ENCODE measurements around the gene NR6A1.

DNA sequence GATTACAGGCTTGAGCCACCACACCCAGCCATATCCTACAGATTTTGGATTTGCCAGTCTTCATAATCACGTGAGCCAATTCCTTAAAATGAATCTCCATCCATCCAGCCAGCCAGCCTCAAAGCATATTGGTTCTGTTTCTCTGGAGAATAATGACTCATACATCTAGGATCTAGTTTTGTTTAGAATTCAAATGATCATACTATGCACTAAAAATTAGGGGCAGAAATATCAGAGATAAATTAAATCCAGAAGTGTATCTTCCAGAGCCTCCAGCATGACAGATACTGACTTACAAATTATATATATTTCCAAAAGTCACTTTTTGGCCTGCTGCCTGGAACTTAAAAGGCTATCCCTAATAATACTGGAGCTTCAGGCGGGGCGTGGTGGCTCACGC lies 144.8 kb downstream of the NR6A1 start:
- TF ChIP-seq CTCF (IDR thresholded peaks at IDR 0.05), result no peak
- no peak for TF ChIP-seq POLR2A (IDR thresholded peaks at IDR 0.05)
- no peak for TF ChIP-seq POLR2AphosphoS5 (IDR thresholded peaks at IDR 0.05; ENCODE audit: insufficient read depth in 1 of 2, low read depth in 1 of 2)
